Osteocyte (in vitro differentiated cells): ENCODE results near the gene MRPL14. TPM values are rescaled to one million over a fixed set of nuclear protein-coding genes. Genes with fewer than 3 reads are reported as not detected.
"Not testable (repeated sequence)": the region's sequence is repeated elsewhere in the genome, so short reads cannot be mapped to it uniquely, and the experiment has no call there.

ENCODE experiments used
- DNase-seq: peaks from one replicate; pipeline ENCODE4 v3.0.0; 2021; ENCODE audit warnings: mixed read lengths; ENCODE audit not compliant: unreplicated experiment; ENCODE audit errors: extremely low spot score
- H3K27ac Mint-ChIP-seq: one replicate; pipeline ENCODE4 v1.8.0; 2021; ENCODE audit warnings: mild to moderate bottlenecking, mixed read lengths; ENCODE audit not compliant: unreplicated experiment
- H3K27me3 Mint-ChIP-seq: one replicate; pipeline ENCODE4 v1.8.0; 2021; ENCODE audit warnings: mixed read lengths; ENCODE audit not compliant: unreplicated experiment
- H3K36me3 Mint-ChIP-seq: one replicate; pipeline ENCODE4 v1.8.0; 2021; ENCODE audit warnings: mixed read lengths; ENCODE audit not compliant: unreplicated experiment
- H3K4me1 Mint-ChIP-seq: one replicate; pipeline ENCODE4 v1.8.0; 2021; ENCODE audit warnings: mixed read lengths; ENCODE audit not compliant: unreplicated experiment
- H3K4me3 Mint-ChIP-seq: one replicate; pipeline ENCODE4 v1.8.0; 2021; ENCODE audit warnings: mild to moderate bottlenecking, moderate library complexity, mixed read lengths; ENCODE audit not compliant: unreplicated experiment
- H3K9me3 Mint-ChIP-seq: one replicate; pipeline ENCODE4 v1.8.0; 2021; ENCODE audit warnings: mixed read lengths; ENCODE audit not compliant: unreplicated experiment
- total RNA-seq: library from RNA; stranded (reverse); gene quantifications from 2 replicates; pipeline ENCODE4 v1.2.1, GENCODE V29; 2021
- TF ChIP-seq, protein P1 (sequence below): fragments of 200-600 bp; sonication (generic); IDR thresholded peaks from 2 replicates; pipeline ENCODE4 v1.5.0; 2021; ENCODE audit warnings: antibody characterized with exemption, mild to moderate bottlenecking, moderate library complexity

The MRPL14 gene
- total RNA-seq, 1 donor from 2014 or later: 36.5 TPM

DNA sequence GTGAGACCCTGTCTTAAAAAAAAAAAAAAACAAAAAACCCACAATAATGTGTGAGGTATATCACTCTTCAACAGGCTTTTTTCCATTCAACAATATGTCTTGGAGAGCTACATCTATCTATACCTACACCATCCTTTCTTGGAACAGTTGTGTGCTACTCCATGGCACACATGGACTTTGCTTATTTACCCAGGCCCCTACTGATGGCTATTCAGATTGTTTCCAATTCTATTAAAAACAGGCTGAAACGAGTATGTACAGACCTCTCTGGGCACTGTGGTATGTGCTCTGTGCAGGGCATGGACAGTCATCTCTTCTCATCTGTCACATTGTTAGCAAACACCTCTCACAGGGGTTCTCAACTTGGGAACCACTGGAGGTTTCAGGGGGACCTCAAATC lies 28.1 kb downstream of the MRPL14 start:
- TF ChIP-seq, protein P1, sequence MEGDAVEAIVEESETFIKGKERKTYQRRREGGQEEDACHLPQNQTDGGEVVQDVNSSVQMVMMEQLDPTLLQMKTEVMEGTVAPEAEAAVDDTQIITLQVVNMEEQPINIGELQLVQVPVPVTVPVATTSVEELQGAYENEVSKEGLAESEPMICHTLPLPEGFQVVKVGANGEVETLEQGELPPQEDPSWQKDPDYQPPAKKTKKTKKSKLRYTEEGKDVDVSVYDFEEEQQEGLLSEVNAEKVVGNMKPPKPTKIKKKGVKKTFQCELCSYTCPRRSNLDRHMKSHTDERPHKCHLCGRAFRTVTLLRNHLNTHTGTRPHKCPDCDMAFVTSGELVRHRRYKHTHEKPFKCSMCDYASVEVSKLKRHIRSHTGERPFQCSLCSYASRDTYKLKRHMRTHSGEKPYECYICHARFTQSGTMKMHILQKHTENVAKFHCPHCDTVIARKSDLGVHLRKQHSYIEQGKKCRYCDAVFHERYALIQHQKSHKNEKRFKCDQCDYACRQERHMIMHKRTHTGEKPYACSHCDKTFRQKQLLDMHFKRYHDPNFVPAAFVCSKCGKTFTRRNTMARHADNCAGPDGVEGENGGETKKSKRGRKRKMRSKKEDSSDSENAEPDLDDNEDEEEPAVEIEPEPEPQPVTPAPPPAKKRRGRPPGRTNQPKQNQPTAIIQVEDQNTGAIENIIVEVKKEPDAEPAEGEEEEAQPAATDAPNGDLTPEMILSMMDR: no peak
- peaks cover 19% of the 10 kb centered on the region for H3K36me3 Mint-ChIP-seq
- H3K27ac Mint-ChIP-seq: no peak overlapping the region
- peaks cover 3% of the 10 kb centered on the region for H3K4me1 Mint-ChIP-seq
- H3K9me3 Mint-ChIP-seq: no peaks in the 10 kb centered on the region
- no peak overlapping the region for H3K4me3 Mint-ChIP-seq
- H3K27me3 Mint-ChIP-seq: no peaks in the 10 kb centered on the region
- DNase-seq: no peak

DNA sequence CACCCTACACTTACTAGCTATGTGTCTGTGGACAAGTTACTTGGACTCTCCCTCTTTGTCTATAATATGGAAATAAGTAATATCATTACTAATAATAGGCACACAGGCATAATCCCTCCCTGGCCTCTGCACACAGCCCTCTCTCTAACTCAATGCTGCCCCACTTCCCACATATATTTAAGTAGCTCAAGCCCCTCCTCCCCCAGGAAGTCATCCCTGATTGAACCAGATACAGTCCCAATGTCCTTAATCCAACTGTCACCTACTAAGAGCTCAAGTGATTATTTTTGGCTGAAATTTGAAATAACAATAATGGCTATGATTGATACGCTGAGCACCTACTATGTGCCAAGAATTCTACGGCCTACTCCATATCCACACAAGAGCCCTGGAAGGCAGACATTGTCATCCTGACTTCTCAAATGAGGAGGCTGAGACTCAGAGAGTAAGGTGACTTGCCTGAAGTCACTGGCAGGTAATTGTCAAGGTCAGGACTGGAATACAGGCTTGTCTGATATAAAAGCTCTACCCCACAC lies 29.4 kb downstream of the MRPL14 start:
- DNase-seq: no peak
- no peak overlapping the region for H3K4me3 Mint-ChIP-seq
- H3K4me1 Mint-ChIP-seq: peaks cover 2% of the 10 kb centered on the region
- H3K27me3 Mint-ChIP-seq: no peaks in the 10 kb centered on the region
- TF ChIP-seq, protein P1: no peak
- H3K9me3 Mint-ChIP-seq: no peaks in the 10 kb centered on the region
- peak overlapping the region; percentile 4 for H3K27ac Mint-ChIP-seq
- H3K36me3 Mint-ChIP-seq: peaks cover 10% of the 10 kb centered on the region

DNA sequence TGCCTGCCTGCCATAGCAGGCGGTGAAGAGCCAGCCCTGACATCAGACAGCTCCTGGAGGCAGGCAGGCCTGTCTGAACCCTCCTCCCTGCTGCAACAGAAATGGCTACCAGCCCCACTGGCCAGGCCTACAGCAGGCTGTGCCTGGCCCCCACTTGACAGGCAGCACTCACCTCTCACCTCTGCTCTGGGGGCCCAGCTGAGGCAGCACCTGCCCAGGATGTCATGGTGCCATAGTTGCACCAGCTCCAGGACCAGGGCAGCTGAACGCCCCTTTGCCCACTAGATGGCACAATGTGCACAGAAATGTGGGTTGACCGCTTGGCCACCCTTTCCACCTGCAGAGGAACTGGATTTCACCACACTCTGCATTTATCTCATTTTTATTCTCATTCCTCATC lies 30.6 kb downstream of the MRPL14 start:
- H3K27ac Mint-ChIP-seq: no peak overlapping the region
- H3K36me3 Mint-ChIP-seq: peaks cover 5% of the 10 kb centered on the region
- H3K4me3 Mint-ChIP-seq: no peak overlapping the region
- H3K9me3 Mint-ChIP-seq: no peaks in the 10 kb centered on the region
- TF ChIP-seq, protein P1: peak; percentile 89
- no peak for DNase-seq
- H3K27me3 Mint-ChIP-seq: no peaks in the 10 kb centered on the region
- H3K4me1 Mint-ChIP-seq: no peaks in the 10 kb centered on the region

DNA sequence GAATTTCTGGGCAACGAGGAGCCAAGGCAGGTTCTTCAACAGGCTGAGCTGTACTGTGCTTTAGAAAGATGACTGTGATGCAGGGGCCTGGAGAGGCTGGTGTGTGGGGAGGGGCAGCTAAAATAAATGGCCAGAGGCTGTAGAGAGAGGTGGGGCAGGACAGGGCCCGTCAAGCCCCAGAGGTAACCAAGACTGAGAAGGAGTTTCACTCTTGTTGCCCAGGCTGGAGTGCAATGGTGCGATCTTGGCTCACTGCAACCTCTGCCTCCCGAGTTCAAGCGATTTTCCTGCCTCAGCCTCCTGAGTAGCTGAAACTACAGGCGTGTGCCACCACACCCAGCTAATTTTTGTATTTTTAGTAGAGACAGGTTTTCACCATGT lies 32.0 kb downstream of the MRPL14 start:
- not testable (repeated sequence) for H3K36me3 Mint-ChIP-seq, DNase-seq, H3K27ac Mint-ChIP-seq, H3K4me1 Mint-ChIP-seq, H3K4me3 Mint-ChIP-seq, H3K27me3 Mint-ChIP-seq, H3K9me3 Mint-ChIP-seq

DNA sequence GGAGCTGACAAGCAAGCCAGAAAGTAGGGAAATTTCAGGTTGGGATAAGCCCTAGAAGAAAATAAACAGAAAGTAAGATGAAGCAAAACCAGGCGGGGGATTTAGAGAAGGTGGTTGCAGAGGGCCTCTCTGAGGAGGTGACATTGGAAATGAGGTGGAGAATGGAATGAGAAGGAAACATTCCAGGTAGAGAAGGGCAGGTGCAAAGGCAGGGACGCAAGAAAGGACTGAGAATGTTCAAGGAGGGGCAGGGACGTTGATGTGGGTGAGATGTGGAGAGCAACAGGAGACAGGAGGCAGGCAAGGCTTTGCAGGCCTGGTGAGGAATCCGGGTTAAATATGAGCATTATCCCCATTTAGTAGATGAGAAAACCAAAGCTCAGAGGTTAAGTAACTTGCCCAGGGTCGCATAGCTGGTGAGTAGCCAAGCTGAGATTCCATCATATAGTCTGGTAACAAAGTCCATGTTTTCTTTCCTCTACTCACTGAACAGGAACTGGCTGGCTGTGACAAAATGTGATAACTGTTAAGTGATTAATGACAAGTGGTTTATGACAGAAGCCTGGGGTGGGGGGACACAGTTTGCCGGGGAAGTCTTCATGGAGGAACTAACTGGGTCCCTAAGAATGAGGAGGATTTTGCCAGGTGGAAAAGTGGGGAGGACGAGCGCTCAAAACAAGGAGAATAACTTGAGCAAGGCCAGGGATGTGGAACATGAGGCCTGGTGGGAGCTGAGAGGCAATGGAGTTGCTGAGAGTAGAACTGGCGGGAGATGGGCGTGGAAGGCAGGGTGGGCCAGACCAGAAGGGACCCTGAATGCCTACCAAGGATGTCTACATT lies 32.6 kb downstream of the MRPL14 start:
- Mint-ChIP-seq H3K36me3 (peaks cover 5% of the 10 kb centered on the region), H3K27me3 (no peaks in the 10 kb centered on the region), H3K9me3 (no peaks in the 10 kb centered on the region), H3K4me1 (no peaks in the 10 kb centered on the region), H3K27ac (no peak overlapping the region), H3K4me3 (no peak overlapping the region)
- TF ChIP-seq, protein P1: no peak
- no peak for DNase-seq
